Measurements from ENCODE around the gene PPP2CA.
A peak's percentile ranks its signal among the peaks of the same experiment; 100 is the strongest.

PPP2CA gene

GRCh38 chr5:134146651-134147518 is 79.0 kb downstream of the PPP2CA start:
- DNase-seq = no peak

- DNase-seq = peak; percentile 93
These were observed 79.9 kb downstream of the PPP2CA start for GRCh38 chr5:134145779-134146581.

- DNase-seq = no peak
These were observed 80.7 kb downstream of the PPP2CA start for GRCh38 chr5:134145041-134145757.
